ENCODE data around the gene EPM2A.

EPM2A gene

DNA sequence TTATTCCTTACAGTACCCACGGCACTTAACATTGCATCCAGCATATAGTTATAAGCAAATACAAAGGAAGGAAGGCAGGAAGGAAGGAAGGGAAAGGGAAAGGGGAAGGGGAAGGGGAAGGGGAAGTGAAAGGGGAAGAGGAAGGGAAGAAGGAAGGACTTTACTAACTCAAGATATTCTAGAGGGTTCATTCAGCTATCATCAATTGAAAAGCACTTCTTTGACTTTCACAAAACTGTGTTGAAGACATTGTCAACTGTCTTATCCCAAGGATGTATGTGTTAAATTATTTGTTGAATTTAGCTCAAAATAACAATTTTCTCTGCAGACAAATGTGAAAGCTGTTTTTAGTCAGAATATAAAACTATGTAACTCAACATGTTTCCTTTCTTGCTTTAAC, 87.7 kb downstream of the EPM2A start:
- DNase-seq (ENCODE audit: low read depth), result no peak
- H3K4me3 ChIP-seq (ENCODE audit: control insufficient read depth, low read depth, low read length), result no peak overlapping the region
- TF ChIP-seq, protein P1, sequence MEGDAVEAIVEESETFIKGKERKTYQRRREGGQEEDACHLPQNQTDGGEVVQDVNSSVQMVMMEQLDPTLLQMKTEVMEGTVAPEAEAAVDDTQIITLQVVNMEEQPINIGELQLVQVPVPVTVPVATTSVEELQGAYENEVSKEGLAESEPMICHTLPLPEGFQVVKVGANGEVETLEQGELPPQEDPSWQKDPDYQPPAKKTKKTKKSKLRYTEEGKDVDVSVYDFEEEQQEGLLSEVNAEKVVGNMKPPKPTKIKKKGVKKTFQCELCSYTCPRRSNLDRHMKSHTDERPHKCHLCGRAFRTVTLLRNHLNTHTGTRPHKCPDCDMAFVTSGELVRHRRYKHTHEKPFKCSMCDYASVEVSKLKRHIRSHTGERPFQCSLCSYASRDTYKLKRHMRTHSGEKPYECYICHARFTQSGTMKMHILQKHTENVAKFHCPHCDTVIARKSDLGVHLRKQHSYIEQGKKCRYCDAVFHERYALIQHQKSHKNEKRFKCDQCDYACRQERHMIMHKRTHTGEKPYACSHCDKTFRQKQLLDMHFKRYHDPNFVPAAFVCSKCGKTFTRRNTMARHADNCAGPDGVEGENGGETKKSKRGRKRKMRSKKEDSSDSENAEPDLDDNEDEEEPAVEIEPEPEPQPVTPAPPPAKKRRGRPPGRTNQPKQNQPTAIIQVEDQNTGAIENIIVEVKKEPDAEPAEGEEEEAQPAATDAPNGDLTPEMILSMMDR (conservative IDR thresholded peaks at IDR 0.05; ENCODE audit: control insufficient read depth, insufficient read depth, low read depth, low read length), result no peak

DNA sequence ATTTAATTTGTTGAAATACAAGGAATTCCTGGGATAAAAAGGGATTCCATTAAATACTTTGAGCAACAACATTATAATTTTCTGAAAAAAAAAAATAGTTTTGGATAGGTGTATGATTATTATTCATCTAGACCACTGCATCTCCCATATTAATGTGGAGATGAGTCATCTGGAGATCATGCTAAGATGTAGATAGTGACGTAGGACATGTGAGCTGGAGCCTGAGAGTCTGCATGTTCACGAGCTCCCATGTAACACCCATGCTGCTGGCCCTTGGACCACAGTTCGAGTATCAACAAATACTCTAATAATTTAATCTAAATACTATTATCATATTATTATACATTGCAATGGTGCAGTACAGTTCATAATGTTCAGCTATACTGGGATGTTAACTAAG, 91.6 kb downstream of the EPM2A start:
- DNase-seq (ENCODE audit: low read depth), result peak; percentile 81
- no peak overlapping the region for H3K4me3 ChIP-seq (ENCODE audit: control insufficient read depth, low read depth, low read length)
- TF ChIP-seq, protein P1 (conservative IDR thresholded peaks at IDR 0.05; ENCODE audit: control insufficient read depth, insufficient read depth, low read depth, low read length), result no peak

DNA sequence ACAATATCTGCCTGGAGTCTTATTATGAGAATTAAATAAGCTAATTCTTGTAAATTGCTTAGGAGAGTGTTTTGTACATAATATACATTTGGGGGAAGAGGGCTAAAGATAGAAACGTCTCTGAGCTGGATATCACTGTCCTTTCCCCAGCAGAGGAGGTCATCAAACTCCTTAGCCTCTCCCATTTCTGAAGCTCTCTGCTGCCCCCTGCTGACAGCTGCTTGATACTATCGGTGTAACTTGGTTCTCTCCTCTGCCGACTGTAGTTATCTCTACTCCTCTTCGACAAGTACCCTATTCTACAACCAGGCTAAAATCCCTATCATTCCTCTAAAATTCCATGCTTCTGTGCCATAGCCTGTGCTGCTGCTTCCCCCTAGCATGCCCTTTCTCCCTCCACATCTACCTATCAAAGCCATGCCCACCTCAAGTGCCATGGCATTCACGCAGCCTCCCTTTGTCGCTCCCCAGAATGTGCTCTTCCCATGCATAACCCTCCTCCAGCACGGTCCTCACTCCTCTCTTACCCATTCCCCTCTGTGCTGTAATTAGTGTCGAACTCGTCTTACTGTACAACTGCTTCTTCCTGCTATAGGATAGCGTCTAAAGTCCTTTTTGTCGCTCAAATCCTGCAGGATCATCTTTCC, 101.2 kb downstream of the EPM2A start:
- no peak overlapping the region for H3K4me3 ChIP-seq (ENCODE audit: control insufficient read depth, low read depth, low read length)
- TF ChIP-seq, protein P1 (conservative IDR thresholded peaks at IDR 0.05; ENCODE audit: control insufficient read depth, insufficient read depth, low read depth, low read length), result peak; percentile 92
- peak; percentile 83 for DNase-seq (ENCODE audit: low read depth)

DNA sequence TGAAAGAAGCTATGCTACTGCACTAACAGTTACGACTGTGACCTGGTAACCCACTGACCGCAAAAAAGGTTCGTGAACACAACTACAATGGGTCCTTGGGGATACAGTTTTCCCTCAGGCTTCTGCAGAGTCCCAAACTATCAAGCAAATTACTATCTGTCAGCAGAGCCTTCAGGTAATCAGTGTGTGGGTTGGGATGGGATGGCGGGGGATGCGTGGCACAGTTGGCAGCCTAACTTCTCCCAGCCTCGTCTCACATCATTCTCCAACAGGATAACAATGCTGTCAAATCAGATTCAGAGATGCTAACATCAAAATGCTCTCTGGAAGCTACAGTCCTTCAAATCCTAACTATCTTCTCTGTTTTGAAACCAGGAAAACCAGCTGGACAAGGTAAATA, 102.3 kb downstream of the EPM2A start:
- no peak overlapping the region for H3K4me3 ChIP-seq (ENCODE audit: control insufficient read depth, low read depth, low read length)
- no peak for DNase-seq (ENCODE audit: low read depth)
- TF ChIP-seq, protein P1 (conservative IDR thresholded peaks at IDR 0.05; ENCODE audit: control insufficient read depth, insufficient read depth, low read depth, low read length), result no peak

DNA sequence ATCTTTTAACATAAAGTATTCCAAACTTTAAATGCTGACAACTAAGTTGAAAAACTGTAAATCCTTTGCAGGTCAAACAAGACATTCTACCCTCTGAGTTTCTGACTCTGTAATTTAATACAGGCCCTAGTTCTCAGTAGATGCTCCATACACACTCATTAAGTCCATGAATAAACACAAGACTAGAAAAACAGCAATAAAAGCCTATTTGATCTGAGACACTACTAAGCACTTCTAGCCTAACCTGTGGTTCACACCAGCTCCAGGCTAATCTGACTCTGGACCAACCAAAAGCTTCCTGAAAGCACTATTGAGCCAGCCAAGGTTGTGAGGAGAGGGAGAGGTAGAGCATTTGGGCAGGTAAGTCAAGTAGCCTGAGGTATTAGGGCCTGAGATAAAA, 103.9 kb downstream of the EPM2A start:
- H3K4me3 ChIP-seq (ENCODE audit: control insufficient read depth, low read depth, low read length), result no peak overlapping the region
- DNase-seq (ENCODE audit: low read depth), result no peak
- TF ChIP-seq, protein P1 (conservative IDR thresholded peaks at IDR 0.05; ENCODE audit: control insufficient read depth, insufficient read depth, low read depth, low read length), result no peak

DNA sequence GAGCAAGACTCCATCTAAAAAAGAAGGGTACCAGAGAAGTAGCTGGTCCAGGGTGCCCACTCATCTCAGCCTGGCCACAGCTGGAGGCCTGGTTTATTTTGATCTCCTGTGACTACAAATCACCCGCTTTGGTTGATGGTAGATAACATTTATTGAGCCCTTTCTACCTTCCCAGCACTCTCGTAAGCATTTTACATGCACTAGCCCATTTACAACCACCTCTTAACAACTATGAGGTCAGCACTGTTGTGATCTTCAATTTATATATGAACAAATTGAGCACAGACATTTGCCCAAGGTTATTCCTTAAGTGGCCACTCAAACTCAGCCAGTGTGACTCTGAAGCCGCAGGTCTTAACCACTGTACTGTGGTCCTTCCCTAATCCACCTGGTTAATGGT, 104.7 kb downstream of the EPM2A start:
- DNase-seq (ENCODE audit: low read depth), result no peak
- TF ChIP-seq, protein P1 (conservative IDR thresholded peaks at IDR 0.05; ENCODE audit: control insufficient read depth, insufficient read depth, low read depth, low read length), result no peak
- no peak overlapping the region for H3K4me3 ChIP-seq (ENCODE audit: control insufficient read depth, low read depth, low read length)

DNA sequence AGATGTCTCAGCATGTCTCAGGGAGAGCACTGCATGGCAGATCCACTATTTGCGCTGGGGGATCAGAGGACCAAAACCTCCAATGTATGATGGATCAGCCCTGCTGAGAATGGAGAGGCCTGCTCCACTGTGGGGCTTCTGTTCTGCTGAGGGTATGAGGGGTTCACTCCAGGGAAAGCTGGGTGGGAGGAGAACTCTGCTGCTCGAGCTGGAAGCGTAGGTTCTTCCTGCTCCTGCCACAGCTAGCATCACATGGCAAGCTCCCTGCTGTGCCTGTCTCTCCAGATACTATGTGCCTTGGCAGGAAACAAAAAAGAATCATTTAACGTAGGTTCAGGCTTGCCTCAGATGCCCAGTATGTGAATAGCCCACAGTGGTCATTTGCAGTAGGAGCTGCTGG, 105.8 kb downstream of the EPM2A start:
- TF ChIP-seq, protein P1 (conservative IDR thresholded peaks at IDR 0.05; ENCODE audit: control insufficient read depth, insufficient read depth, low read depth, low read length), result no peak
- no peak for DNase-seq (ENCODE audit: low read depth)
- H3K4me3 ChIP-seq (ENCODE audit: control insufficient read depth, low read depth, low read length), result no peak overlapping the region
